Liver (tissue), 3 donors: ENCODE data around the gene P2RY8.

ENCODE experiments used
- CTCF ChIP-seq: fragments of 150-350 bp; IDR thresholded peaks from 2 replicates; pipeline ENCODE4 v1.5.1; 2017; ENCODE audit warnings: improper control_type of control experiment, low read depth, low read length; ENCODE audit not compliant: missing input control
- EGR1 ChIP-seq, 2 donors: IDR thresholded peaks; 2 replicates each; pipeline ENCODE4 v1.6.1; 2016 to 2018; ENCODE audit warnings: antibody characterized with exemption in 2 of 2, low read depth in 2 of 2
- GABPA ChIP-seq, 2 donors: IDR thresholded peaks in 1 of 2; conservative IDR thresholded peaks in 1 of 2; 2 replicates each; pipeline ENCODE4 v1.6.1; 2016; ENCODE audit warnings: antibody characterized with exemption in 2 of 2, mild to moderate bottlenecking in 1 of 2, moderate library complexity in 1 of 2
- HNF4A ChIP-seq, 2 donors: conservative IDR thresholded peaks; 2 replicates each; pipeline ENCODE4 v1.6.1; 2016; ENCODE audit warnings: antibody characterized with exemption in 2 of 2, mild to moderate bottlenecking in 2 of 2
- NR2F2 ChIP-seq: IDR thresholded peaks from 2 replicates; pipeline ENCODE4 v1.6.1; 2016; ENCODE audit warnings: antibody characterized with exemption
- REST ChIP-seq: IDR thresholded peaks from 2 replicates; pipeline ENCODE4 v1.6.1; 2016; ENCODE audit warnings: antibody characterized with exemption, mild to moderate bottlenecking
- YY1 ChIP-seq: IDR thresholded peaks from 2 replicates; pipeline ENCODE4 v1.6.1; 2016; ENCODE audit warnings: antibody characterized with exemption, mild to moderate bottlenecking
- TF ChIP-seq, protein P1 (sequence below): IDR thresholded peaks from 2 replicates; pipeline ENCODE4 v1.6.1; 2016; ENCODE audit warnings: antibody characterized with exemption
- donor health status: healthy.
- donor health status: healthy.

DNA sequence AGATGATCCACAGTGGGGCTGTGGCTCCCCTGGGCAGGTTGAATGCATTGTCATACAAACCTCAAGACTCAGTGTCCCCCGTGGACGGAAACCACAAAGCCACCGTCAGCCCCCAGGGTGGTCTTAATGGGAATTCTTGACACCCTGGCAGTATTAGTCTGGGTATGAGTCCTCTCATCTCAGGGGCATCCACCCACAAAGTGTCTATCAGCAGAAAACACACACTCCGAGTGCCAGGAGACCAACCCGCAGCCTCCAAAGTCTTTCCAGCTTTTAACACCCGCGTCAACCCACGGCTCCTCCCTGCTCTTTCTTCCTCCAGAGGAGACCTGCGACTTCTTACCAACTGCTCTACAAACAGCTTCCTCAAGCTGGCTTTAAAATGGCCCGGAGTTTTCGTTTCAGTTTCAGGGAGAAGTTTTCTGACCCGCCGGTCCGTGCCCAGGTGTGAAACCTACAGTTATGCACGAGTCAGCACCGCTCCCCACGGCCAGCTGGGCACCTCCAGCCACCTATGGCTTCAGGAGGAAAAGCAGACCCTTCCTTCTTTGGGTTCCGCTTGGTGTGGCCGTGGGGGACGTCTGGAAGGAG, 69.9 kb downstream of the P2RY8 start:
- no peak for TF ChIP-seq CTCF
- no peak for TF ChIP-seq NR2F2
- no peak for TF ChIP-seq GABPA (IDR thresholded peaks at IDR 0.05 in 1 of 2, conservative IDR thresholded peaks at IDR 0.05 in 1 of 2)
- TF ChIP-seq, protein P1, sequence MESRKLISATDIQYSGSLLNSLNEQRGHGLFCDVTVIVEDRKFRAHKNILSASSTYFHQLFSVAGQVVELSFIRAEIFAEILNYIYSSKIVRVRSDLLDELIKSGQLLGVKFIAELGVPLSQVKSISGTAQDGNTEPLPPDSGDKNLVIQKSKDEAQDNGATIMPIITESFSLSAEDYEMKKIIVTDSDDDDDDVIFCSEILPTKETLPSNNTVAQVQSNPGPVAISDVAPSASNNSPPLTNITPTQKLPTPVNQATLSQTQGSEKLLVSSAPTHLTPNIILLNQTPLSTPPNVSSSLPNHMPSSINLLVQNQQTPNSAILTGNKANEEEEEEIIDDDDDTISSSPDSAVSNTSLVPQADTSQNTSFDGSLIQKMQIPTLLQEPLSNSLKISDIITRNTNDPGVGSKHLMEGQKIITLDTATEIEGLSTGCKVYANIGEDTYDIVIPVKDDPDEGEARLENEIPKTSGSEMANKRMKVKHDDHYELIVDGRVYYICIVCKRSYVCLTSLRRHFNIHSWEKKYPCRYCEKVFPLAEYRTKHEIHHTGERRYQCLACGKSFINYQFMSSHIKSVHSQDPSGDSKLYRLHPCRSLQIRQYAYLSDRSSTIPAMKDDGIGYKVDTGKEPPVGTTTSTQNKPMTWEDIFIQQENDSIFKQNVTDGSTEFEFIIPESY: no peak
- no peak for TF ChIP-seq HNF4A (conservative IDR thresholded peaks at IDR 0.05)
- TF ChIP-seq EGR1 (IDR thresholded peaks at IDR 0.05; ENCODE audit: low read depth in 2 of 2): no peak
- no peak for TF ChIP-seq REST
- no peak for TF ChIP-seq YY1
